ENCODE data around the gene HDAC4.

DNA sequence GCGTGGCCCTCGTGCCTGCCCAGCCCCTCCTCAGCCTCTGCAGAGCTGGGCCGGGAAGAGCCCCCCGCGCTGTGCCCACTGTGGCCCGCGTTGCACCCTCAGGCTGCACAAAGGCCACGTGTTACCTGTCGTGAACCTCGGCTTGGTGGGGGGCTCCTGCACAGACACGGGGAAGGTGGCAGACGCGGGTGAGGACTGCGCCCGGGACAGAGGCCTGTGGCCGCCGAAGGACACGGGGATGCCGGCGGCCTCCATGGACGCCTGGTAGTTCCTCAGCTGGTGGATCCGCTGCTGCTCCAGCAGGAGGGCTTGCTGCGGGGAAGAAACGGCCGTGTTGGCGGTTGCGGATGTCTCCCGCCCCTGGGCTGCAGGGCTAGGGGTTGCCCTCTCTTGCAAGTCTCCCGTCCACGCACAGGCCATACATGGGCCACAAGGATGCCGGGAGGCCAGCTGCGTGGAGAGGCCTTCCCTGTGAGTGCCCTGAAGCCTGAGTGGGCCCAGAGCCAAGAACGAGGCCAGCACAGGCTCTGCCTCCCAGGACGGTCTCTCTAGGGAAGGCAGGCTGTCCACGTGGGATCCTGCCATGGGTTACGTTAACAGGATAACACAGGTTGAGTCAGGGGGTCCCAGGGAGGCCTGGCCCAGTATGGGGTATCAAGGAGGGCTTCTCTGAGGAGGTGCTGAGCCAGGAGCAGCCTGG lies 289.3 kb downstream of the HDAC4 start:
- TF ChIP-seq, protein P1, sequence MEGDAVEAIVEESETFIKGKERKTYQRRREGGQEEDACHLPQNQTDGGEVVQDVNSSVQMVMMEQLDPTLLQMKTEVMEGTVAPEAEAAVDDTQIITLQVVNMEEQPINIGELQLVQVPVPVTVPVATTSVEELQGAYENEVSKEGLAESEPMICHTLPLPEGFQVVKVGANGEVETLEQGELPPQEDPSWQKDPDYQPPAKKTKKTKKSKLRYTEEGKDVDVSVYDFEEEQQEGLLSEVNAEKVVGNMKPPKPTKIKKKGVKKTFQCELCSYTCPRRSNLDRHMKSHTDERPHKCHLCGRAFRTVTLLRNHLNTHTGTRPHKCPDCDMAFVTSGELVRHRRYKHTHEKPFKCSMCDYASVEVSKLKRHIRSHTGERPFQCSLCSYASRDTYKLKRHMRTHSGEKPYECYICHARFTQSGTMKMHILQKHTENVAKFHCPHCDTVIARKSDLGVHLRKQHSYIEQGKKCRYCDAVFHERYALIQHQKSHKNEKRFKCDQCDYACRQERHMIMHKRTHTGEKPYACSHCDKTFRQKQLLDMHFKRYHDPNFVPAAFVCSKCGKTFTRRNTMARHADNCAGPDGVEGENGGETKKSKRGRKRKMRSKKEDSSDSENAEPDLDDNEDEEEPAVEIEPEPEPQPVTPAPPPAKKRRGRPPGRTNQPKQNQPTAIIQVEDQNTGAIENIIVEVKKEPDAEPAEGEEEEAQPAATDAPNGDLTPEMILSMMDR (IDR thresholded peaks at IDR 0.05) = no peak
- TF ChIP-seq POLR2A (IDR thresholded peaks at IDR 0.05) (no peak), EP300 (IDR thresholded peaks at IDR 0.05) (no peak), POLR2AphosphoS5 (IDR thresholded peaks at IDR 0.05) (no peak)
